B cell (primary cell): ENCODE data around the gene GCSH. TPM values are rescaled to one million over a fixed set of nuclear protein-coding genes. Genes with fewer than 3 reads are reported as not detected.

ENCODE experiments used
- ATAC-seq: fragments of 200-7000 bp; cut with Tn5 transposase; one replicate; pipeline ENCODE4 v1.10.0; 2021; ENCODE audit warnings: low read depth, mild to moderate bottlenecking, moderate number of reproducible peaks, moderate library complexity
- CTCF ChIA-PET: fragments of 350-600 bp; sonication (Branson Sonifier 250); formaldehyde crosslinking; loops from one replicate; lab custom pipeline; 2021; ENCODE audit warnings: antibody characterized with exemption, inconsistent platforms; lab: Charles Lee
- POLR2A ChIA-PET: fragments of 350-600 bp; sonication (Branson Sonifier 250); formaldehyde crosslinking; loops from one replicate; lab custom pipeline; 2021; ENCODE audit warnings: antibody characterized with exemption; lab: Charles Lee
- DNase-seq: peaks from one replicate; pipeline ENCODE4 v3.0.0; 2013
- H2AFZ ChIP-seq: 2 replicates; pipeline ENCODE4 v1.6.1; 2012; ENCODE audit warnings: mild to moderate bottlenecking, low read depth, low read length; ENCODE audit not compliant: insufficient read depth, poor library complexity, severe bottlenecking
- H3K27ac ChIP-seq, 2 donors: 1 replicate in 1 of 2; 2 replicates in 1 of 2; pipeline ENCODE4 v1.5.1; 2012 to 2013; ENCODE audit warnings: low read length in 2 of 2, mild to moderate bottlenecking in 2 of 2, moderate library complexity in 1 of 2
- H3K27me3 ChIP-seq, 4 experiments: fragments of 200-600 bp in 1 of 4; sonication (generic) in 1 of 4; replicated peaks in 1 of 4; 1 replicate in 2 of 4; 2 replicates in 2 of 4; pipeline versions ENCODE4 v1.6.1 to v1.7.0; 2013 to 2016; ENCODE audit warnings: low read length in 3 of 4, mild to moderate bottlenecking in 2 of 4, mixed read lengths in 1 of 4, moderate library complexity in 1 of 4; ENCODE audit not compliant: insufficient read depth in 4 of 4, control insufficient read depth in 3 of 4; ENCODE audit errors: control extremely low read depth in 1 of 4
- H3K36me3 ChIP-seq, 2 experiments: replicated peaks in 1 of 2; 1 replicate in 1 of 2; 2 replicates in 1 of 2; pipeline versions ENCODE4 v1.6.1 to v1.7.1; 2013; ENCODE audit warnings: low read length in 1 of 2; ENCODE audit not compliant: insufficient read depth in 2 of 2, control insufficient read depth in 1 of 2; ENCODE audit errors: control extremely low read depth in 1 of 2, extremely low read depth in 1 of 2
- H3K4me1 ChIP-seq, 2 donors: fragments of 200-600 bp in 1 of 2; sonication (generic) in 1 of 2; 1 replicate in 1 of 2; 2 replicates in 1 of 2; pipeline versions ENCODE4 v1.5.1 to v1.6.1; 2013 to 2017; ENCODE audit warnings: low read length in 2 of 2; ENCODE audit not compliant: control insufficient read depth in 2 of 2, insufficient read depth in 2 of 2
- H3K4me2 ChIP-seq: replicated peaks from 2 replicates; pipeline ENCODE3; 2012; ENCODE audit warnings: mild to moderate bottlenecking, low read depth, low read length; ENCODE audit not compliant: poor library complexity, severe bottlenecking
- H3K4me3 ChIP-seq, 5 experiments: fragments of 200-600 bp in 1 of 5; sonication (generic) in 1 of 5; 1 replicate in 3 of 5; 2 replicates in 2 of 5; pipeline versions ENCODE4 v1.5.1 to v1.7.0; 2011 to 2016; ENCODE audit warnings: low read length in 4 of 5, mild to moderate bottlenecking in 4 of 5, low read depth in 2 of 5, control low read depth in 1 of 5, moderate library complexity in 1 of 5; ENCODE audit not compliant: insufficient read depth in 1 of 5; ENCODE audit errors: control extremely low read depth in 1 of 5, extremely low read depth in 1 of 5
- H3K79me2 ChIP-seq: fragments of 200-600 bp; sonication (generic); one replicate; pipeline ENCODE4 v1.6.0; 2016; ENCODE audit warnings: low read length; ENCODE audit not compliant: control insufficient read depth, insufficient read depth
- H3K9ac ChIP-seq: fragments of 200-600 bp; sonication (generic); 2 replicates; pipeline ENCODE4 v1.6.1; 2017; ENCODE audit warnings: mild to moderate bottlenecking, low read length, moderate library complexity
- H3K9me3 ChIP-seq, 3 donors: one replicate each; pipeline versions ENCODE4 v1.6.1 to v1.7.1; 2013; ENCODE audit warnings: low read length in 2 of 3; ENCODE audit not compliant: control insufficient read depth in 2 of 3, insufficient read depth in 1 of 3; ENCODE audit errors: control extremely low read depth in 1 of 3
- H4K20me1 ChIP-seq: 2 replicates; pipeline ENCODE4 v1.6.0; 2012; ENCODE audit warnings: mild to moderate bottlenecking, low read length; ENCODE audit not compliant: insufficient read depth, control insufficient read depth, poor library complexity, severe bottlenecking
- H3K27ac Mint-ChIP-seq: one replicate; pipeline ENCODE4 v1.8.0; 2021; ENCODE audit warnings: mixed read lengths
- H3K27me3 Mint-ChIP-seq: one replicate; pipeline ENCODE4 v1.8.0; 2021; ENCODE audit warnings: mixed read lengths
- H3K4me1 Mint-ChIP-seq: one replicate; pipeline ENCODE4 v1.8.0; 2021; ENCODE audit warnings: mixed read lengths
- H3K4me3 Mint-ChIP-seq: one replicate; pipeline ENCODE4 v1.8.0; 2021; ENCODE audit warnings: mixed read lengths
- H3K9me3 Mint-ChIP-seq: one replicate; pipeline ENCODE4 v1.8.0; 2022; ENCODE audit warnings: mixed read lengths; ENCODE audit not compliant: insufficient read depth
- EZH2 ChIP-seq: IDR thresholded peaks from 2 replicates; pipeline ENCODE4 v1.6.1; 2012; ENCODE audit warnings: borderline replicate concordance, low read depth, mild to moderate bottlenecking, moderate library complexity, low read length; ENCODE audit not compliant: insufficient read depth, poor library complexity, severe bottlenecking
- WGBS: methylation state at CpG from one replicate; pipeline ENCODE4 v1.1.5; 2013; ENCODE audit warnings: missing lambda C conversion rate; ENCODE audit not compliant: insufficient coverage; 5-methylcytosine and 5-hydroxymethylcytosine counted together
- intact Hi-C: fragments of 100-400 bp; cut with micrococcal nuclease; formaldehyde crosslinking; loops from one replicate; pipeline ENCODE4 v1.10.0; 2022
- polyA plus RNA-seq: library from polyadenylated mRNA; depleted of rRNA; stranded (reverse); fragments of >200 nt; gene quantifications from 2 replicates; pipeline ENCODE4 v1.2.3, GENCODE V29; 2012
- total RNA-seq, 2 donors: library from RNA; stranded (reverse); fragments of 120-200 nt in 1 of 2; gene quantifications; 1 replicate in 1 of 2; 2 replicates in 1 of 2; pipeline versions ENCODE4 v1.2.3 to v1.2.4, GENCODE V29; 2013 to 2022
- TF ChIP-seq, protein P1 (sequence below): fragments of 200-600 bp; IDR thresholded peaks from one replicate; pipeline ENCODE4 v1.8.0; 2022; ENCODE audit warnings: antibody characterized with exemption, mild to moderate bottlenecking

GCSH gene
- total and polyA plus RNA-seq, 2 donors (not counting 1 experiment from before 2014, with no cell fraction given) = 1.9 to 4.5 TPM

DNA sequence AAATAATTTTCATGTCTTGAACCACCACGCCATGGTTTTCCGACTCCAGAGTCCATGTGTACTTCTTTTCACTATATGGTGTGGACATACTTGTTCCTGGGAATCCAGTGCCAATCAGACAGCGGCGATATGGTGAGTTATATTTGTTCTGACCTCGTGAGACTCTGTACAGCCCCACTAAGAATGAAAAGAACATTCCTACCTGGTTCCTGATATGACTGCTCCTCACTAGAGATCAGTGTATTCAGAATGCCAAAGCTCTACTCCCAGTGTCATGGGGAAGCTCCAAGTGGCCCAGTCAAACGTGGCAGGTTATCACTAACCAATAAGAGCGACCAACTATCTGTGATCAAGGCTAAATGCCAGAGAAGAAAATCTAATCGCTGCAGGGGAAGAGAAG is 25.2 kb downstream of the GCSH start:
- no peak for DNase-seq
- Histone ChIP-seq H3K4me1 (peaks cover 0 to under 1% of the 10 kb centered on the region in 2 donors), H3K9ac (no peak overlapping the region), H3K4me3 (no peak overlapping the region), H3K27ac (no peak overlapping the region), H3K9me3 (peaks cover 0 to 1% (median 0%) of the 10 kb centered on the region in 3 donors), H3K36me3 (no peaks in the 10 kb centered on the region), H2AFZ (no peak overlapping the region), H3K79me2 (no peaks in the 10 kb centered on the region), H4K20me1 (no peaks in the 10 kb centered on the region), H3K27me3 (no peaks in the 10 kb centered on the region), H3K4me2 (no peak overlapping the region)
- POLR2A ChIA-PET = no interaction called here
- H3K9me3 Mint-ChIP-seq = no peaks in the 10 kb centered on the region
- TF ChIP-seq, protein P1, sequence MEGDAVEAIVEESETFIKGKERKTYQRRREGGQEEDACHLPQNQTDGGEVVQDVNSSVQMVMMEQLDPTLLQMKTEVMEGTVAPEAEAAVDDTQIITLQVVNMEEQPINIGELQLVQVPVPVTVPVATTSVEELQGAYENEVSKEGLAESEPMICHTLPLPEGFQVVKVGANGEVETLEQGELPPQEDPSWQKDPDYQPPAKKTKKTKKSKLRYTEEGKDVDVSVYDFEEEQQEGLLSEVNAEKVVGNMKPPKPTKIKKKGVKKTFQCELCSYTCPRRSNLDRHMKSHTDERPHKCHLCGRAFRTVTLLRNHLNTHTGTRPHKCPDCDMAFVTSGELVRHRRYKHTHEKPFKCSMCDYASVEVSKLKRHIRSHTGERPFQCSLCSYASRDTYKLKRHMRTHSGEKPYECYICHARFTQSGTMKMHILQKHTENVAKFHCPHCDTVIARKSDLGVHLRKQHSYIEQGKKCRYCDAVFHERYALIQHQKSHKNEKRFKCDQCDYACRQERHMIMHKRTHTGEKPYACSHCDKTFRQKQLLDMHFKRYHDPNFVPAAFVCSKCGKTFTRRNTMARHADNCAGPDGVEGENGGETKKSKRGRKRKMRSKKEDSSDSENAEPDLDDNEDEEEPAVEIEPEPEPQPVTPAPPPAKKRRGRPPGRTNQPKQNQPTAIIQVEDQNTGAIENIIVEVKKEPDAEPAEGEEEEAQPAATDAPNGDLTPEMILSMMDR = no peak
- TF ChIP-seq EZH2 = no peak
- 86% methylated on average over 4 of the region's 8 CpGs for WGBS
- no peak for ATAC-seq
- intact Hi-C loops = no loop called here
- no peaks in the 10 kb centered on the region for H3K4me1 Mint-ChIP-seq
- H3K4me3 Mint-ChIP-seq = no peak overlapping the region
- CTCF ChIA-PET = interaction anchor here (7.9 kb wide), 1 partner anchor 36 kb away, joined by 57 read pairs; the partner anchor contains the start of gene ATMIN
- H3K27me3 Mint-ChIP-seq = peaks cover 3% of the 10 kb centered on the region
- no peak overlapping the region for H3K27ac Mint-ChIP-seq

DNA sequence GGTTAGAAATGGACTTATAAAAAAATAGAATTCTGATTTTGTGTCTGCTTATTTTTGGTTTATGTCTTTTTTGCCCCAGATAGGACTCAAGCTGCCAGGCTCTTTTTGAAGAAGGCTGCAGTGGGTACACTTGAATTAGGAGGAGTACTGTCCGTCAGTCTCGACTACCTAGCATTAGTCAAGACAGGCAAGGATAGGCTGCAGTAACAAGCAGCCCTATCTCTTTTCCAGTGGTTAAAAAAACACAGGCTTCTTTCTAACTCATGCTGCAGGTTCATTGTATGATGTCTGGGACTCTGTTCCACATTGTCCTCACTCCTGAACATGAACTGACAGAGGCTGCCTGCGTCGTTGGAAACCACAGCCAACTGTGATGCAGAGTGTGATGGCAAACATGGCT is 27.1 kb downstream of the GCSH start:
- CTCF ChIA-PET = no interaction called here
- H3K9ac ChIP-seq = no peak overlapping the region
- H3K4me3 ChIP-seq = no peak overlapping the region
- H3K27ac ChIP-seq = no peak overlapping the region
- POLR2A ChIA-PET = no interaction called here
- no peak overlapping the region for H3K27ac Mint-ChIP-seq
- no peak overlapping the region for H3K4me3 Mint-ChIP-seq
- H3K27me3 ChIP-seq = no peaks in the 10 kb centered on the region
- H3K9me3 ChIP-seq = no peaks in the 10 kb centered on the region
- H3K9me3 Mint-ChIP-seq = no peaks in the 10 kb centered on the region
- no peaks in the 10 kb centered on the region for H3K36me3 ChIP-seq
- no peaks in the 10 kb centered on the region for H3K4me1 Mint-ChIP-seq
- no peak for ATAC-seq
- DNase-seq = no peak
- no peaks in the 10 kb centered on the region for H3K4me1 ChIP-seq
- H3K27me3 Mint-ChIP-seq = peaks cover 3% of the 10 kb centered on the region
- H3K79me2 ChIP-seq = no peaks in the 10 kb centered on the region
- intact Hi-C loops = no loop called here
- 80% methylated on average over 4 of the region's 4 CpGs for WGBS
- no peak overlapping the region for H3K4me2 ChIP-seq
- H4K20me1 ChIP-seq = no peaks in the 10 kb centered on the region
- H2AFZ ChIP-seq = no peak overlapping the region
- no peak for TF ChIP-seq EZH2
- TF ChIP-seq, protein P1 = no peak
